IMR-90 (cell line): ENCODE results near the gene MICB. TPM values are rescaled to one million over a fixed set of nuclear protein-coding genes. Genes with fewer than 3 reads are reported as not detected.
A peak's percentile ranks its signal among the peaks of the same experiment; 100 is the strongest.

ENCODE experiments used
- ATAC-seq: fragments of 200-7000 bp; cut with Tn5 transposase; 2 replicates; pipeline ENCODE4 v1.9.1; 2020; ENCODE audit warnings: low read depth, mild to moderate bottlenecking, moderate library complexity
- BruUV-seq: library from RNA; stranded (reverse); fragments of 400-500 nt; replicated peaks from 2 replicates; lab custom pipeline; 2021; lab: Mats Ljungman, UMichigan
- CTCF ChIA-PET: fragments of 300-600 bp; formaldehyde crosslinking; extraction: SDS; loops from one replicate; lab custom pipeline; 2021; ENCODE audit warnings: antibody characterized with exemption; lab: Yijun Ruan, JAX
- POLR2A ChIA-PET: fragments of 300-600 bp; sonication (Branson Sonifier 250); formaldehyde crosslinking; loops from one replicate; lab custom pipeline; 2022; ENCODE audit warnings: antibody characterized with exemption; ENCODE audit not compliant: unreplicated experiment; lab: Charles Lee
- DNase-seq: peaks from one replicate; pipeline ENCODE4 v3.0.0; 2013
- H2AFZ ChIP-seq: replicated peaks from 2 replicates; pipeline ENCODE3; 2013; ENCODE audit warnings: low read length, mild to moderate bottlenecking; ENCODE audit not compliant: poor library complexity
- H2AK5ac ChIP-seq: 2 replicates; pipeline ENCODE4 v1.6.1; 2013; ENCODE audit warnings: low read depth, low read length, inconsistent platforms
- H2AK9ac ChIP-seq: replicated peaks from 2 replicates; pipeline ENCODE3; 2013; ENCODE audit warnings: mild to moderate bottlenecking, low read depth, low read length, moderate library complexity; ENCODE audit not compliant: poor library complexity
- H2BK120ac ChIP-seq: 2 replicates; pipeline ENCODE4 v1.6.1; 2013; ENCODE audit warnings: low read depth, low read length, inconsistent platforms
- H2BK15ac ChIP-seq: 3 replicates; pipeline ENCODE4 v1.6.1; 2013; ENCODE audit warnings: low read depth, low read length, inconsistent platforms
- H2BK20ac ChIP-seq: 2 replicates; pipeline ENCODE4 v1.6.1; 2013; ENCODE audit warnings: low read depth, mild to moderate bottlenecking, inconsistent platforms, low read length, moderate library complexity
- H2BK5ac ChIP-seq: 2 replicates; pipeline ENCODE4 v1.6.1; 2013; ENCODE audit warnings: mild to moderate bottlenecking, low read depth, low read length, inconsistent platforms; ENCODE audit not compliant: poor library complexity, severe bottlenecking
- H3K14ac ChIP-seq: replicated peaks from 2 replicates; pipeline ENCODE4 v1.6.1; 2013; ENCODE audit warnings: low read depth, low read length, inconsistent platforms
- H3K18ac ChIP-seq: 2 replicates; pipeline ENCODE4 v1.6.1; 2013; ENCODE audit warnings: low read depth, low read length, control low read depth
- H3K23ac ChIP-seq: 2 replicates; pipeline ENCODE4 v1.6.1; 2013; ENCODE audit warnings: low read depth, low read length, inconsistent platforms
- H3K27ac ChIP-seq: 2 replicates; pipeline ENCODE4 v1.5.1; 2013; ENCODE audit warnings: mild to moderate bottlenecking, control low read depth, low read length; ENCODE audit not compliant: insufficient read depth
- H3K27me3 ChIP-seq: 2 replicates; pipeline ENCODE4 v1.6.1; 2013; ENCODE audit warnings: low read length; ENCODE audit not compliant: control insufficient read depth, insufficient read depth
- H3K36me3 ChIP-seq: 2 replicates; pipeline ENCODE4 v1.6.1; 2013; ENCODE audit warnings: low read length, mixed read lengths; ENCODE audit not compliant: control insufficient read depth, insufficient read depth
- H3K4ac ChIP-seq: 2 replicates; pipeline ENCODE4 v1.6.1; 2013; ENCODE audit warnings: low read depth, low read length, inconsistent platforms
- H3K4me1 ChIP-seq: 2 replicates; pipeline ENCODE4 v1.6.1; 2013; ENCODE audit warnings: low read length, mixed read lengths; ENCODE audit not compliant: control insufficient read depth, insufficient read depth
- H3K4me2 ChIP-seq: 2 replicates; pipeline ENCODE4 v1.6.1; 2013; ENCODE audit warnings: low read depth, mild to moderate bottlenecking, control low read depth, low read length, moderate library complexity
- H3K4me3 ChIP-seq: 2 replicates; pipeline ENCODE4 v1.5.1; 2013; ENCODE audit warnings: low read depth, mild to moderate bottlenecking, control low read depth, low read length, moderate library complexity; ENCODE audit not compliant: insufficient read depth
- H3K56ac ChIP-seq: 2 replicates; pipeline ENCODE4 v1.6.1; 2013; ENCODE audit warnings: low read length, inconsistent platforms; ENCODE audit not compliant: insufficient read depth; ENCODE audit errors: extremely low read depth
- H3K79me1 ChIP-seq, 2 experiments: 2 replicates each; pipeline ENCODE4 v1.6.1; 2013; ENCODE audit warnings: low read length in 2 of 2, inconsistent platforms in 1 of 2, low read depth in 1 of 2
- H3K9ac ChIP-seq: 2 replicates; pipeline ENCODE4 v1.6.1; 2013; ENCODE audit warnings: low read depth, low read length, control low read depth
- H3K9me1 ChIP-seq: 2 replicates; pipeline ENCODE4 v1.6.1; 2013; ENCODE audit warnings: low read length, inconsistent platforms; ENCODE audit not compliant: insufficient read depth
- H3K9me3 ChIP-seq: 2 replicates; pipeline ENCODE4 v1.6.1; 2013; ENCODE audit warnings: low read length; ENCODE audit not compliant: control insufficient read depth, insufficient read depth
- H4K20me1 ChIP-seq: 2 replicates; pipeline ENCODE4 v1.6.1; 2013; ENCODE audit warnings: low read length, inconsistent platforms; ENCODE audit not compliant: insufficient read depth
- H4K5ac ChIP-seq: 2 replicates; pipeline ENCODE4 v1.6.1; 2013; ENCODE audit warnings: mild to moderate bottlenecking, low read depth, low read length, control low read depth
- H4K8ac ChIP-seq, 2 experiments: 2 replicates each; pipeline ENCODE4 v1.6.1; 2013; ENCODE audit warnings: low read depth in 2 of 2, low read length in 2 of 2, control low read depth in 1 of 2, inconsistent platforms in 1 of 2
- H4K91ac ChIP-seq: 2 replicates; pipeline ENCODE4 v1.6.1; 2013; ENCODE audit warnings: low read depth, low read length, inconsistent platforms; ENCODE audit not compliant: insufficient read depth
- MAFK ChIP-seq: IDR thresholded peaks from 2 replicates; pipeline ENCODE4 v1.6.1; 2012; ENCODE audit warnings: low read depth, low read length, improper control_type of control experiment
- RAD21 ChIP-seq: IDR thresholded peaks from 2 replicates; pipeline ENCODE4 v1.6.1; 2012; ENCODE audit warnings: low read length, improper control_type of control experiment
- WGBS, 2 experiments: methylation state at CpG; one replicate each; pipeline versions ENCODE4 v1.1.5 to v1.1.7; 2013; ENCODE audit warnings: missing lambda C conversion rate in 2 of 2; ENCODE audit not compliant: insufficient read length in 1 of 2; ENCODE audit errors: extremely low coverage in 2 of 2; 5-methylcytosine and 5-hydroxymethylcytosine counted together
- dilution Hi-C: fragments of 300-500 bp; cut with HindIII; formaldehyde crosslinking; loops from one replicate; pipeline ENCODE4 v1.14.3; 2018; ENCODE audit warnings: low sequenced_read_pairs; ENCODE audit not compliant: unreplicated experiment
- in situ Hi-C: fragments of 300-500 bp; cut with MboI; formaldehyde crosslinking; loops from 3 replicates; pipeline ENCODE4 v1.14.3; 2019; ENCODE audit warnings: low sequenced_read_pairs, inconsistent platforms, mixed read lengths
- intact Hi-C: fragments of 100-400 bp; cut with micrococcal nuclease; formaldehyde crosslinking; loops from 2 replicates; pipeline ENCODE4 v1.10.0; 2022
- polyA plus RNA-seq, 3 experiments: library from polyadenylated mRNA; depleted of rRNA; stranded (reverse); fragments of >200 nt; gene quantifications; 2 replicates each; pipeline ENCODE4 v1.2.3, GENCODE V29; 2012; ENCODE audit warnings: low replicate concordance in 1 of 3
- total RNA-seq: library from RNA; depleted of rRNA; stranded (reverse); fragments of >200 nt; gene quantifications from 2 replicates; pipeline ENCODE4 v1.2.3, GENCODE V29; 2012

Gene MICB
- total and polyA plus RNA-seq, 2 of the 4 experiments (the other 2 are of a cell fraction), result 9.6 to 11.1 TPM

DNA sequence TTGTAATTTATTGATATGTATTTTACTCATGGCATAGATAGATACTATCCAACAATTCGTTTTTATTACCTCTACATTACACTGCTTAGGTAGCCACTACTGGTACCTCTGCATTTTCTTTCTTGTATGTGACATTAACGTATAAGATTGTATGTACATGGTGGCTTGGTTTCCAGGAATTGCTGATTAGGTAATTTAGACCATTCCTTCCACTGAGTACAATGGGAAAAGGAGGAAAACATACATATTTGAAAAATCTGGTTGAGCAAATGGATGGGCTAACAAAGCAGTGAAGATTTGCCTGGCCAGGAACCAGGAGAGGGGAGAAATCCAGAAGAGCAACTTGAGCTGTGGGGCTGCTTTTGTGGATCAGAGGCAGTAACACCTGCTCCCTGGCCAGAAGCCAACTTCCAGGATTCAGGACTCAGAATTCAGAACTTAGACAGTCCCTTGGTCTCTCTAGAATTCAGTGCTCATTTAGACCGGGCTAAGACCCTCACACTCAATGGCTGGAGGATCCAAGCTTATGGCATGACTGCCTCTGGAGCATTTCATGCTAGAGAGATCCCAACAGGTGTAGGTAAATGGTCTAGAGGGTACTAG, 17.9 kb upstream of the MICB start:
- no peak for DNase-seq
- H3K18ac ChIP-seq, result no peak overlapping the region
- no peak overlapping the region for H4K8ac ChIP-seq
- H2AK9ac ChIP-seq, result no peak overlapping the region
- ChIA-PET POLR2A (no interaction called here), CTCF (no interaction called here)
- H3K9me3 ChIP-seq, result no peaks in the 10 kb centered on the region
- peaks cover 1% of the 10 kb centered on the region; the same call in 1 of the 2 replicates for H3K9me1 ChIP-seq
- in situ Hi-C loops (no loop called here), intact Hi-C loops (loop anchor here (10.0 kb wide), 1 partner anchor 265 kb away; no protein-coding TSS in a partner anchor), dilution Hi-C loops (no loop called here)
- H3K56ac ChIP-seq, result no peak overlapping the region
- TF ChIP-seq MAFK, result peak; percentile 36; the same call in 1 of the 2 replicates
- TF ChIP-seq RAD21, result no peak
- no peak overlapping the region for H4K5ac ChIP-seq
- H2AK5ac ChIP-seq, result no peak overlapping the region
- H3K4me2 ChIP-seq, result no peak overlapping the region
- H2BK15ac ChIP-seq, result no peak overlapping the region
- H3K4me3 ChIP-seq, result no peak overlapping the region
- H4K20me1 ChIP-seq, result no peaks in the 10 kb centered on the region; the same call in 1 of the 2 replicates
- H3K4me1 ChIP-seq, result no peaks in the 10 kb centered on the region
- H2BK20ac ChIP-seq, result no peak overlapping the region
- H2BK5ac ChIP-seq, result no peak overlapping the region
- no peak overlapping the region for H3K14ac ChIP-seq
- peaks cover 25% of the 10 kb centered on the region for H3K27me3 ChIP-seq
- no TSS peak for BruUV-seq
- no peak overlapping the region for H3K27ac ChIP-seq
- H4K91ac ChIP-seq, result no peak overlapping the region
- H3K79me1 ChIP-seq, result 0 out of 4 replicates have a peak, but pooled peaks cover 0 to 4% of the 10 kb centered on the region in 2 experiments
- no peak overlapping the region for H3K4ac ChIP-seq
- no peak overlapping the region for H3K23ac ChIP-seq
- no peak overlapping the region for H3K9ac ChIP-seq
- no peak overlapping the region for H2BK120ac ChIP-seq
- no peak overlapping the region for H2AFZ ChIP-seq
- H3K36me3 ChIP-seq, result no peaks in the 10 kb centered on the region
- no CpG with 5 or more reads among the region's 3 CpGs for WGBS, 2 experiments
- no peak for ATAC-seq
